Measurements from ENCODE around the gene ENO2.

ENO2 gene

DNA sequence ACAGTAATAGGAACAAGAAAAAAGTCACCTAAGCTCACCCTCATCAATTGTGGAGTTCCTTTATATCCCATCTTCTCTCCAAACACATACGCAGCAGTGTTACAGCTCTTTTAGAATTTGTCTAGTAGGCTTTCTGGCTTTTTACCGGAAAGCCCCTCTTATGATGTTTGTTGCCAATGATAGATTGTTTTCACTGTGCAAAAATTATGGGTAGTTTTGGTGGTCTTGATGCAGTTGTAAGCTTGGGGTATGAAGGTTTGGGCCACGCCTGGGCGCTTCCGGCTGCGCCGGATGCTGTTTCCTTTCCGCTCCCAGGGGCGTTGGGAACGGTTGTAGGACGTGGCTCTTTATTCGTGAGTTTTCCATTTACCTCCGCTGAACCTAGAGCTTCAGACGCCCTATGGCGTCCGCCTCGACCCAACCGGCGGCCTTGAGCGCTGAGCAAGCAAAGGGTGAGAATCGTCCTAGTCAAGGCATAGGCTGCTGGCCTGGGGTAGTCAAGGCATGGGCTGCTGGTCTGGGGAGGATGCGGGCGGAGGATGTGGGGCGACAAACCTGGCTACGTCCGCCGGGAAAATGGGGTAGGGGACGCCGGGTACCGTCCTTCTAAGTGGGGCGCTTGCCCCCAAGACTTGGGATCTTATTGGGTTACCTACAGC, 29.5 kb downstream of the ENO2 start, which contains the start of the genes C12orf57 and RNU7-1:
TSS of gene C12orf57 (plus strand) at position 301 of the 659 bp plus-strand sequence. CDS start at position 401, 100 bp downstream.
TSS of gene RNU7-1 (plus strand) at position 95 of the 659 bp plus-strand sequence.
- Histone ChIP-seq H3K27ac (peak within 1 kb of the TSS; percentile 37 to 99 (median 92)), H3K4me3 (peak within 1 kb of the TSS; percentile 47 to 63 (median 59))

DNA sequence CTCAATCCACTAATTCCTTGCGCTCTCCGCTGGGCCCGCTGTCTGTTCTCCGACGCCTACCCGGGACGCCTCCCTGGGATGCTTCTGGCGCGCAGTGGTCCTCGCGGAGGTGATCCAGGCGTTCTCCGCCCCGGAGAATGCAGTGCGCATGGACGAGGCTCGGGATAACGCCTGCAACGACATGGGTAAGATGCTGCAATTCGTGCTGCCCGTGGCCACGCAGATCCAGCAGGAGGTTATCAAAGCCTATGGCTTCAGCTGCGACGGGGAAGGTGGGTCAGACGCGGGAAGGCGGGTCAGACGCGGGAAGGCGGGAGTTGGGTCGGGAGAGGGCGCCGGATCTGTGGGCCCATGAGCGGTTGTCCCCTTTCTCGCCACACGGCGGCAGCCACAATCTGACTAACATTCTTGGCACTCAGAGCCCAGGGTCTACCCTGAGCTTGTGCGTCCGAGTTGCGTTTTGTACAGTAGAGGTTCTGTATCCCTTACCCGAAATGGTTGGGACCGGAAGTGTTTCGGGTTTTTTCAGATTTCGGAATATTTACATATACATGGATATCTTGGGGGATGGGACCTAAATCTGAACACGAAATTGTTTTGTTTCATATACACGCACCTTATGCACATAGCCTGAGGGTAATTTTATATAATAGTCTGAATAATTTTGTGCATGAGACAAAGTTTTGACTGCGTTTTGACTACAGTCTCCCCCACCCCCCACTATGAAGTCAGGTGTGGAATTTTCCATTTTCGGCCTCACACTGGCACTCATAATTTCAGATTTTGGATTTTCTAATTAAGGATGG, 30.2 kb downstream of the ENO2 start:
- Histone ChIP-seq H3K4me3 (peak overlapping the region; percentile 47 to 63 (median 59)), H3K27ac (peak overlapping the region; percentile 37 to 99 (median 92))

DNA sequence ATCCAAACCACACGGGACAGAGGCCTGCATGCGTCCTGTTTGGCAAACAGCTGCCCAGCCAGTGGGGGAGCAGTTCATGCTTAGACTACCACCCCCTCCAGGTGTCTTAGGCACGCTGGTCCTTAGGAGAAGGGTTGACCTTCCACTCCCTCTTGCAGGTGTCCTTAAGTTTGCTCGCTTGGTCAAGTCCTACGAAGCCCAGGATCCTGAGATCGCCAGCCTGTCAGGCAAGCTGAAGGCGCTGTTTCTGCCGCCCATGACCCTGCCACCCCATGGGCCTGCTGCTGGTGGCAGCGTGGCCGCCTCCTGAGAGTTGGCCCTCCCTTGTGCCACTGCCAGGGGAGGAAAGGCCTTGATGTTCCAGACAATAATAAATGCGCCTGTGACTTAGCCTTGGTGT, 31.2 kb downstream of the ENO2 start:
- Histone ChIP-seq H3K27ac (peak overlapping the region in 20 of 21 experiments; percentile 54 to 99 (median 83)), H3K4me3 (peak overlapping the region in 6 of 7 experiments; percentile 27 to 46 (median 39))

DNA sequence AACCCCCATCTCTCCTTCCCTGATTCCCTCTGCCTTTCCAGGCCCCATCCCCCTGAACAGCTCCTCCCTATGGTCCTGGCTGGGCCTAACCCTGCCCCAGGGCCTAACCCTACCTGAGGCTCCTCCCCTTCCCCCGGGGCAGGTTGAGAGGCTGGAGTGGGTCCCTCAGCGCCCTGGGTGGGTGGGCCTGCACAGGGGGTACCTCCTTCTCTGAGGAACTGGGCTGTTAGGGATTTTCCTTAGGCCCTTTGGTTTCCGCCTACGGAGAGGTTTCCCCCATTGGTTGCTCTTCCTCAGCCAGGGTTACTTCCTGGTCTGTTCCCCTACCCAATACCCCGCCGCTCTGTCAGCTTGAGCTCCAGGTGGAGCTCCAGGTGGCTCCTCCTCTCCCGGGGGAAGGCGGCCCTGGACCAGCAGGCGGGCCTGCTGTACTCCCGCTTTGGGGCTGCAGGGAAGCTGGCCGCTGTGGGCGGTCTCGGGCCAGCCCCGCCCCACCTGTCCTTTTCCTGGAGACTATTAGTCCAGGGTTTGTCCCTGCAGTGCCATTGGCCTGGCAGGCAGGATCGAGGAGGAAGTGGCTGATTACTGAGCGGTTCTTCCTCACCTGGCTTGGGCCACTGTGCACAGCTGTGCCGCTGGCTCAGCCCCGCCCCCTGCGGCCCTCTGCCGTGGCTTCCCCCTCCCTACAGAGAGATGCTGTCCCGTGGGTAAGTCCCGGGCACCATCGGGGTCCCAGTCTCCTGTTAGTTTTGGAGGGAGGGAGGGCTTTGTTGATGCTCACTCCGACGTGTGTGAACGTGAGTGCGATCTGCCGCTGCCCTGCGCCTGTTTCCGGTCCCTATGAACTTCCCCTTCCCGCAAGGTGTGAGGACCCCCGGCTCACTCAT, 31.9 kb downstream of the ENO2 start:
- peak overlapping the region; percentile 27 to 46 (median 36) for H3K4me3 ChIP-seq
- peak overlapping the region in 20 of 21 experiments; percentile 54 to 99 (median 82) for H3K27ac ChIP-seq

DNA sequence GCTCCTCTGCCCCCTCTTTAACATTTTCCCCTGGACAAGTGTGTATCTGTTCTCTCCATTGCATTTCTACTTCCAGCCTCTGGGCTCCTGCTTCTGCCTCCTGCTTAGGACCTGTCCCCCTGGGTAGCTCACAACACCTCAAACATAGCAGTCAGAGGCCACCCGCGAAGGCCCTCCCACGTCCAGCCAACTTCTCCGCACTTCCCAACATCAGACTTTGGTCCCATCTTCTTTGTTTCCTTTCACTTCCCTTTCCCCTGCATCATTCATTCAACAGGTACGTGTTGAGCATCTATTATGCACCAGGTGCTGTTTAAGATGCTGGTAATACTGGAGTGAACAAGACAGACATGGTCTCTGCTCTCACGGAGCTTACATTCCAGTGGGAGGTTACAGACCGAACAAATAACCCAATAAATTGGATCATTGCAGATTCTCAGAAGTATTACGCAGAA, 32.6 kb downstream of the ENO2 start:
- H3K27ac ChIP-seq: peak overlapping the region in 19 of 21 experiments; percentile 54 to 99 (median 81)
- H3K4me3 ChIP-seq: peak overlapping the region; percentile 27 to 46 (median 36)

DNA sequence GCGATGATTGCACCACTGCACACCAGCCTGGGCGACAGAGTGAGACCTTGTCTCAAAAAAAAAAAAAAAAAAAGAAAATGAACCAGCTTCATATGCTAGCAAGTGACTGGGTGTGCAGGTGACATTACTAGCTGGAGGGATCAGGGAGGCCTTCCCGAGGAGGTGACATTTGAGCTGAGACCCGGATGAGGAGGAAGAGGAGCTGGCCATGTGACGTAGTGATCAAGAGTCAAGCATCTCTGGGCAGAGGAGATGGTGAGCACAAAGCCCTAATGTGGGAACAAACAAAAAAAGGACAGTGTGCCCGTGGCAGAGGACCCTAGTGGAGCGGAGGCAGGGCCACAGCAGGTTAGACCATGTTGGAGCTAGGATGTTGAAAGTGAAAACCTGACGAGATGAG, 33.2 kb downstream of the ENO2 start:
- Histone ChIP-seq H3K4me3 (no peak overlapping the region), H3K27ac (peak overlapping the region in 2 of 21 experiments; percentile 18 to 97)

DNA sequence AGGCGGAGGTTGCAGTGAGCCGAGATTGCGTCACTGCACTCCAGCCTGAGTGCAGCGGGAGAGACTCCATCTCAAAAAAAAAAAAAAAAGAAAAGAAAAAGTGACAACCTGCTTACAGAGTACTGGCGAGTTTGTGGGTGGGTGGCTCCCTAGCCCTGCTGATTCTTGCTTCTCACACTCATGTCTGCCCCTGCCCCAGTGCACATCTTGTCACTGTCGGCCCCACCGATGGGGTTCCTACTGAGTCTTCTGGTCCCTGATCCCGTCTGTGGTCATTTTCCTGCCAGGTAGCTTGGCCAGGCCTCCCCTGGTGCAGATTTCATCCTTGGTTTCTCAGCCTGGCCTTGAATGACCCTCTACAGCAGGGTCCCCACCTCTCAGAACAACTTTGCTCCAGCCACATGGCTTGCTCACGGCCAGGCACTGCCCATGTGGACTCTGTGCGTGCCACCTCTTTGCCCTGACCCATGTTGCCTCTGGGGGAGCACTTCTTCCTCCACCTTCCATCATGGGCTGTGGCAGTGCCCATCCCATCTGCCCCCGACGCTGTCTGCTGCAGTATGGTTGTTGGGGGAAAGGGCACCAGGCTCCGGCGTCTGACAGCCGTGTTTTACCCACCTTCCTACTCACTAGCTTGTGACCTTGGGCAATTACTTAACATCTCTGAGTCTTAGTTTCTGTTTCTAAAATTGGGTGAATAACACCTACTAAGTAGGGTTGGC, 34.7 kb downstream of the ENO2 start:
- Histone ChIP-seq H3K4me3 (no peak overlapping the region), H3K27ac (peak overlapping the region in 13 of 21 experiments; percentile 11 to 99 (median 70))

DNA sequence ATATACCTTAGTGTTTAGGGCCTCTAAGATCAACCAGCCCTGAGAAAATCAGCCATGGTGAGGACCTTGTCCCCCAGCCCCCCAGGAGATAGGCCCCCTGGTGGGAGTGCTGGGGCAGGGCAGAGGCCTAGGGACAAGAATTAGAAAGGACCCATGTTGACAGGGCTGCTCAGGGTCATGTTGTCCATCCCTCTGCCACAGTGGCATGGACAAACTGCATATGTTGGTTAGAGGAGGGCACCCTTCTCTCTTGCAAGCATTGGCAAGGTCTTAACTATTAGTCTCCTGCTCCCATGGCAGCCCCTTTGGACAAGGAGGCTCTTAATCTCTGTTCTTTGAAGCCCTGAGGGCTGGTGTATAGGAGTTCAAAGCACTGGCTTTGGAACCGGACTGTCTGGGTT, 36.0 kb downstream of the ENO2 start:
- Histone ChIP-seq H3K4me3 (peak overlapping the region in 1 of 7 experiments; percentile 45), H3K27ac (peak overlapping the region in 15 of 21 experiments; percentile 48 to 99 (median 90))

DNA sequence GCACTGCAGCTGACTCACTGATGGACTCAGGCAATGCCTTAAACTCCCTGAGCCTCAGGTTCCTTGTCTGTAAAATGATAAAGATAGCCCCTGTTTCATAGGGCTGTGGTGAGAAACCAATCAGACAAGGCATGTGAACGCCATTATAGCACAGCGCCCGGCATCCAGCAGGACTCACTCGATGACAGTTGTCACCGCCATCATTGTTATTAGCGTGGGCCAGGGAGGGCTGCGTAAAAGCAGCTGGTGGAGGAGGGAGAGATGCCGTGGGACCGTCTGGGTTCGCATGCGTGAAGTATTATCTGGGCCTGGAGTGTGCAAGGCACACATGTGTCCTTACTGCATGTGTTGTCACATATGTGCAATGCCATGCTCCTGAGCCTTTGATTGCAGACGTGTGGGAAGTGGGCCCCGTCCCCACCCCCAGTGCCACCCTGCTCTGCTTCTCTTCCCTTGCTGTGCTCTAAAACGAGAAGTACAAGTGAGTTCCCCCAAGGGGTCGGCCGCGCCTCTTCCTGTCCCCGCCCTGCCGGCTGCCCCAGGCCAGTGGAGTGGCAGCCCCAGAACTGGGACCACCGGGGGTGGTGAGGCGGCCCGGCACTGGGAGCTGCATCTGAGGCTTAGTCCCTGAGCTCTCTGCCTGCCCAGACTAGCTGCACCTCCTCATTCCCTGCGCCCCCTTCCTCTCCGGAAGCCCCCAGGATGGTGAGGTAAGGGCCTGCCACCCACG, 36.6 kb downstream of the ENO2 start, which contains the start of gene PTPN6:
TSS of gene PTPN6 (plus strand) at position 546 of the 730 bp plus-strand sequence. CDS start at position 703, 157 bp downstream.
- Histone ChIP-seq H3K4me3 (peak within 1 kb of the TSS; percentile 30 to 50 (median 45)), H3K27ac (peak within 1 kb of the TSS; percentile 28 to 99 (median 88))

DNA sequence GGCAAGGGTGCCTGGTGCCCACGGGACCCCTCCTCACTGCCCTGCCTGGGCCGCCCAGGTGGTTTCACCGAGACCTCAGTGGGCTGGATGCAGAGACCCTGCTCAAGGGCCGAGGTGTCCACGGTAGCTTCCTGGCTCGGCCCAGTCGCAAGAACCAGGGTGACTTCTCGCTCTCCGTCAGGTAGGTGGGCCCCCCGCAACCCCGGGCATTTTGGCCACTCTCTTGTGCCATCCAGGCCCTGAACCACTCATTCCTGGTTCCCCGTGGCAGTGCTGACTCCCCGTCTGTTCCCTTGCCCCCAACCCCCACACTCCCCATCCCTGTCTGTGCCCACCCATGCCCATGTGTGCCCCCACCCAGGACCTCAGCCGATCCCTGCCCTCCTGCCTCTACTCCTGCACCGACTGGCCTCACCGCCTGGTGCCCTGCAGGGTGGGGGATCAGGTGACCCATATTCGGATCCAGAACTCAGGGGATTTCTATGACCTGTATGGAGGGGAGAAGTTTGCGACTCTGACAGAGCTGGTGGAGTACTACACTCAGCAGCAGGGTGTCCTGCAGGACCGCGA, 37.3 kb downstream of the ENO2 start:
- H3K27ac ChIP-seq: peak overlapping the region; percentile 28 to 99 (median 88)

DNA sequence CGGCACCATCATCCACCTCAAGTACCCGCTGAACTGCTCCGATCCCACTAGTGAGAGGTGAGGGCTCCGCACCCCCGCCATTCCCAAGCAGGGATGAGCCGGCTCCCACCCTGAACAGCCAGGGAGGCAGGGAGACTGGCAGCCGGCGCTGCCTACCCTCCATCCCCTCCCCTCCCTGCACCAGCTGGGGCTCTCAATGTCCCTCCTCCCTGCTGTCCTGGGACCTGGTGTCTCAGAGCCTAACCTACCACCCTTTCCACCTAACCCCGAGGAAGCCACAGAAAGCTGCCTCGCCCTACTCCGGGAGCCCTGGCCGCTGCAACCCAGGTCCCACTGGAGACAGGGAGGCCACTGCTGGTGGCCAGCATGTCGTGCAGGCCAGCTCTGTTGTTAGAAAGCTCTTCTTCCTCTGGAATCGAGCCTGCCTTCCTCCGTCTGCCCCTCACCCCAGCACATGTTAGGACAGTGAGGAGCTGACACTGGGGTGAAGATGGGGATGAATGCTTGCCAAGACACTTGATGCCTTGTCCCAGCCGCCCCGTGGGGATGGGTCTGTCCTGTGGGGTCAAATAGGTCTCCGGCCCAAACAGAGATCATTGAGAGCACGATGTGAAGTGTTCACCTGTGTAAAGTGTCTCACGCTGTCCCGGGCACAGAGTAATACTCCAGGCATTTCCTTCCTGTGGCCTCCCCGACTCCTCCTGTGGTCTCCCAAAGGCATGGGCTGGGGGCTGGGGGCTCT, 37.9 kb downstream of the ENO2 start:
- H3K27ac ChIP-seq: peak overlapping the region in 20 of 21 experiments; percentile 23 to 99 (median 88)

More for the DNA sequence above, 37.3 kb downstream of the ENO2 start:
- peak overlapping the region; percentile 30 to 50 (median 45) for H3K4me3 ChIP-seq

DNA sequence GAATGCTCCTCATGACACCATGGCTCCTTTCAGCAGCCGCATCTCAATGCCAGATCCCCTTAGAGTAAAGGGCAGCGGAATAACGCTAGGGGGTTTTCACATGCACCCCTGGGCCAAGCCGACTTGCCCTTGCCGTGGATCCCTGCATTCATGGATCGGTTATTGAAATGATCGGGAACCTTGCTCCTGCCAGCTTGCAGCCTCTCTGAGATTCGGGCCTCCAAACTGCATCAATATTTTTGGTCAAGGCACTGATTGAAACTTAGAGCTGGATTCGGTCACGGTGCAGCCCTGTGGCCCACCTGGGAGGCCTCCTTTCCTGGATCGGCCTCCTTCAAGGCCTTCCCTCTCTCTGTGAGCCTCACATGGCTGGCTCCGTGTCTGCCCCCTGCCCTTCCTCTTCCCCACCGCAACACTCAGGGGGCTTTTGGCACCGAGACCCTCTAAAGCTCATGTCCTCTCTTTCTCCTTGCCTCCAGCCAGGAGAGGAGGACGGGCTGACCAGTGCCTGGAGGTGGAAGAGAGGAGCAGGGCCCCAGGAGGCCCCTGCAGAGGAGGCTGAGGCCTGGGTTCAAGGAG, 38.6 kb downstream of the ENO2 start:
- H3K4me3 ChIP-seq: peak overlapping the region; percentile 30 to 50 (median 45)
- H3K27ac ChIP-seq: peak overlapping the region in 19 of 21 experiments; percentile 65 to 99 (median 88)

More for the DNA sequence above, 37.9 kb downstream of the ENO2 start:
- H3K4me3 ChIP-seq: peak overlapping the region; percentile 30 to 50 (median 45)

DNA sequence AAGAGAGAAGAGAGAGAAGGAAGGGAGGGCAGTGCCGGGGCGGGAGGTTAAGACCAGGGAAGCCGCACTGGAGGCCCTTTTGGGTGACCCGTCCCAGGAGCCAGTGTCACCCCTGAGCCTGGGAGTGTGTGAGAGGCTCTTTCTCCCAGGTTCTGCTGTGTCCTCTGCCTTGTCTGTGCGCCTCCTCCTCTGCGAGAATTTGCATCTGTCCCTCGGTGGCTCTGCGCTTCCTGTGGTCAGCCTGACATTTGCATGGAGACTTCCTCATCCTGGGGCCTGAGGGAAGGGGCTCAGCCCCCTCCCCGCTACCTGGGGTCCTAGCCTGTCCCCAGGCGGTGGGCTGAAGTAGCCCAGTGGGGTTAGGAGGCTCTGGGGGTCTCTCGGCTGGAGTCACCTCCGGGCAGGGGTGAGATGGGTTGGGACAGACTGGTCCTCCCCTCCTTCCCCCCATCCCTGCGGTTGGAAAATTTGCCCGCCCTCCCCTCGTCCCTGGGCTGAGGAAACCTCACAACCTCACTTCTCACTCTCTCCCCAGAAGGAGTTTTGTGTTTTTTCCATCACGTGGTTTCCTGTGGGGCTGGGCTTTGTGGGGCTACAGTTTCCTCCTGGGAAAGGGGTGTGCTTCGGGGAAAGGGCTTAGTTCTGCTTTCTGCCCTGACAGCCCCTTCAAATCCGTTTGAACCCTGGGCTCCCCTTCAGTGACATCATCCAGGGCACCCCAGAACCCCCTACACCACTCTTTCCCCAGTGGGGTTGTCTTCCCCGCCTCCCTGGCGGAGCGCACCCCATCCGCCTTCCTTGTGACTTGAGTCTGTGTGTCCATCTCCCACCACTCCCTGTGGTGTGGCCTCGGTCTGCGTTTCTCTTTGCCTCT, 39.3 kb downstream of the ENO2 start:
- Histone ChIP-seq H3K4me3 (peak overlapping the region; percentile 30 to 50 (median 45)), H3K27ac (peak overlapping the region in 20 of 21 experiments; percentile 49 to 99 (median 88))

DNA sequence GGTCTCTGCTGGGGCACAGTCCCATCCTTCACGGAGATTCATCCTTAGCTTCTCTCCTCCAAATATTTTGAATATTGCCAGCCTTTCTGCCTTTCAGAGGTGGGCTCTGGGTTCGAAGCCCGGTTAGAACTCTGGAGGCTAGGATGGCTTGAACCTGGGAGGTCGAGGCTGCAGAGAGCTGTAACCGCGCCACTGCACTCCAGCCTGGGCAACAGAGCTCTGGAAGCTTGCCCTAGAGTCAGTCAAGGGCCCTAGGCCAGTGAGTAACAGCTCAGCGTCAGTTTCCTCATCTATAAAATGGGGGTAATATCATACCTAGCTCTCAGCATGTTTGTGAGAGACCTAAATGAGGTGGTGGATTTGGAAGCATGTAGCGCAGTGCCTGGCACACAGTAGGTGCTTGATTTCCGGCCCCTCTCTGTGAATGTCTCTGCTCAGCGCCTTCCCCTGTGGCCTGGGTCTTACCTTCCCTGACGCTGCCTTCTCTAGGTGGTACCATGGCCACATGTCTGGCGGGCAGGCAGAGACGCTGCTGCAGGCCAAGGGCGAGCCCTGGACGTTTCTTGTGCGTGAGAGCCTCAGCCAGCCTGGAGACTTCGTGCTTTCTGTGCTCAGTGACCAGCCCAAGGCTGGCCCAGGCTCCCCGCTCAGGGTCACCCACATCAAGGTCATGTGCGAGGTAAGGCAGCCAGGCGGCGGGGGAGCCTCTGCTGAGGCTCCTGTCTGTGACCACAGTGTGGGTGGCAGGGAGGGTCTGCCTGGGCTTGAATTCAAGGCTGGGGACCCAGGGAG, 40.1 kb downstream of the ENO2 start:
- H3K27ac ChIP-seq: peak overlapping the region in 19 of 21 experiments; percentile 28 to 99 (median 88)
- H3K4me3 ChIP-seq: peak overlapping the region in 4 of 7 experiments; percentile 8 to 48 (median 26)
